ENCODE measurements around the gene TM9SF3.

The TM9SF3 gene

GRCh38 chr10:96610817-96611216 lies 24.0 kb upstream of the TM9SF3 start:
- H3K4me1 Mint-ChIP-seq: no peaks in the 10 kb centered on the region
- H3K9me3 Mint-ChIP-seq: no peaks in the 10 kb centered on the region
- H3K27me3 Mint-ChIP-seq: no peaks in the 10 kb centered on the region
- H3K36me3 Mint-ChIP-seq: peaks cover 58% of the 10 kb centered on the region
- ATAC-seq: no peak
- H3K27ac Mint-ChIP-seq: peak overlapping the region; percentile 65
- H3K4me3 Mint-ChIP-seq: no peak overlapping the region

GRCh38 chr10:96609510-96609909 lies 22.7 kb upstream of the TM9SF3 start:
- peak overlapping the region; percentile 65 for H3K27ac Mint-ChIP-seq
- H3K4me3 Mint-ChIP-seq: no peak overlapping the region
- no peaks in the 10 kb centered on the region for H3K27me3 Mint-ChIP-seq
- H3K9me3 Mint-ChIP-seq: no peaks in the 10 kb centered on the region
- no peaks in the 10 kb centered on the region for H3K4me1 Mint-ChIP-seq
- ATAC-seq: no peak
- H3K36me3 Mint-ChIP-seq: peaks cover 45% of the 10 kb centered on the region

GRCh38 chr10:96608805-96609204 lies 22.0 kb upstream of the TM9SF3 start:
- H3K27ac Mint-ChIP-seq: no peak overlapping the region
- ATAC-seq: no peak
- H3K4me3 Mint-ChIP-seq: no peak overlapping the region
- H3K4me1 Mint-ChIP-seq: no peaks in the 10 kb centered on the region
- H3K27me3 Mint-ChIP-seq: no peaks in the 10 kb centered on the region
- H3K9me3 Mint-ChIP-seq: no peaks in the 10 kb centered on the region
- peaks cover 40% of the 10 kb centered on the region for H3K36me3 Mint-ChIP-seq

GRCh38 chr10:96608262-96608661 lies 21.4 kb upstream of the TM9SF3 start:
- Mint-ChIP-seq H3K27me3 (no peaks in the 10 kb centered on the region), H3K4me1 (no peaks in the 10 kb centered on the region), H3K36me3 (peaks cover 45% of the 10 kb centered on the region), H3K9me3 (no peaks in the 10 kb centered on the region), H3K4me3 (no peak overlapping the region), H3K27ac (peak overlapping the region; percentile 44)
- ATAC-seq: no peak

GRCh38 chr10:96606946-96607345 lies 20.1 kb upstream of the TM9SF3 start:
- Mint-ChIP-seq H3K4me1 (no peaks in the 10 kb centered on the region), H3K4me3 (no peak overlapping the region), H3K36me3 (peaks cover 51% of the 10 kb centered on the region), H3K9me3 (no peaks in the 10 kb centered on the region), H3K27ac (peak overlapping the region; percentile 77), H3K27me3 (no peaks in the 10 kb centered on the region)
- no peak for ATAC-seq

- no peaks in the 10 kb centered on the region for H3K4me1 Mint-ChIP-seq
- no peaks in the 10 kb centered on the region for H3K27me3 Mint-ChIP-seq
- H3K36me3 Mint-ChIP-seq: peaks cover 52% of the 10 kb centered on the region
- H3K27ac Mint-ChIP-seq: peak overlapping the region; percentile 77
- no peak overlapping the region for H3K4me3 Mint-ChIP-seq
- no peaks in the 10 kb centered on the region for H3K9me3 Mint-ChIP-seq
- no peak for ATAC-seq
These were observed 19.4 kb upstream of the TM9SF3 start for GRCh38 chr10:96606216-96606615.

GRCh38 chr10:96600337-96600736 lies 13.5 kb upstream of the TM9SF3 start:
- no peaks in the 10 kb centered on the region for H3K4me1 Mint-ChIP-seq
- H3K27me3 Mint-ChIP-seq: no peaks in the 10 kb centered on the region
- no peaks in the 10 kb centered on the region for H3K9me3 Mint-ChIP-seq
- no peak overlapping the region for H3K27ac Mint-ChIP-seq
- H3K36me3 Mint-ChIP-seq: peaks cover 47% of the 10 kb centered on the region
- no peak overlapping the region for H3K4me3 Mint-ChIP-seq
- no peak for ATAC-seq

- no peaks in the 10 kb centered on the region for H3K4me1 Mint-ChIP-seq
- no peak overlapping the region for H3K27ac Mint-ChIP-seq
- peaks cover 57% of the 10 kb centered on the region for H3K36me3 Mint-ChIP-seq
- no peak for ATAC-seq
- no peaks in the 10 kb centered on the region for H3K27me3 Mint-ChIP-seq
- H3K9me3 Mint-ChIP-seq: no peaks in the 10 kb centered on the region
- no peak overlapping the region for H3K4me3 Mint-ChIP-seq
These were observed 12.0 kb upstream of the TM9SF3 start for GRCh38 chr10:96598846-96599245.

GRCh38 chr10:96596422-96597407 lies 9.9 kb upstream of the TM9SF3 start:
- peak overlapping the region; percentile 20 for H3K27ac Mint-ChIP-seq
- peaks cover 4% of the 10 kb centered on the region for H3K4me1 Mint-ChIP-seq
- H3K9me3 Mint-ChIP-seq: no peaks in the 10 kb centered on the region
- H3K36me3 Mint-ChIP-seq: peaks cover 40% of the 10 kb centered on the region
- H3K4me3 Mint-ChIP-seq: no peak overlapping the region
- no peak for ATAC-seq
- H3K27me3 Mint-ChIP-seq: no peaks in the 10 kb centered on the region

- H3K36me3 Mint-ChIP-seq: peaks cover 44% of the 10 kb centered on the region
- H3K27ac Mint-ChIP-seq: peak overlapping the region; percentile 20
- peaks cover 12% of the 10 kb centered on the region for H3K4me1 Mint-ChIP-seq
- ATAC-seq: no peak
- H3K27me3 Mint-ChIP-seq: no peaks in the 10 kb centered on the region
- H3K4me3 Mint-ChIP-seq: no peak overlapping the region
- no peaks in the 10 kb centered on the region for H3K9me3 Mint-ChIP-seq
These were observed 8.9 kb upstream of the TM9SF3 start for GRCh38 chr10:96595741-96596140.

- no peak overlapping the region for H3K27ac Mint-ChIP-seq
- no peaks in the 10 kb centered on the region for H3K9me3 Mint-ChIP-seq
- peaks cover 33% of the 10 kb centered on the region for H3K36me3 Mint-ChIP-seq
- H3K27me3 Mint-ChIP-seq: no peaks in the 10 kb centered on the region
- ATAC-seq: no peak
- peaks cover 18% of the 10 kb centered on the region for H3K4me1 Mint-ChIP-seq
- H3K4me3 Mint-ChIP-seq: no peak overlapping the region
These were observed 5.1 kb upstream of the TM9SF3 start for GRCh38 chr10:96591946-96592345.

GRCh38 chr10:96588616-96589419 lies 2.0 kb upstream of the TM9SF3 start:
- no peaks in the 10 kb centered on the region for H3K27me3 Mint-ChIP-seq
- H3K36me3 Mint-ChIP-seq: peaks cover 7% of the 10 kb centered on the region
- peak; percentile 13 for ATAC-seq
- H3K27ac Mint-ChIP-seq: no peak overlapping the region
- peaks cover 33% of the 10 kb centered on the region for H3K4me1 Mint-ChIP-seq
- no peaks in the 10 kb centered on the region for H3K9me3 Mint-ChIP-seq
- no peak overlapping the region for H3K4me3 Mint-ChIP-seq

- Mint-ChIP-seq H3K9me3 (no peaks in the 10 kb centered on the region), H3K36me3 (peaks cover 7% of the 10 kb centered on the region), H3K4me3 (no peak overlapping the region), H3K27me3 (no peaks in the 10 kb centered on the region), H3K27ac (no peak overlapping the region), H3K4me1 (peaks cover 40% of the 10 kb centered on the region)
- ATAC-seq: no peak
These were observed 1.3 kb upstream of the TM9SF3 start for GRCh38 chr10:96588060-96588554.

GRCh38 chr10:96587264-96588059 lies 650 bp upstream of the TM9SF3 start:
- Mint-ChIP-seq H3K4me1 (peaks cover 46% of the 10 kb centered on the region), H3K36me3 (peaks cover 7% of the 10 kb centered on the region), H3K27me3 (no peaks in the 10 kb centered on the region), H3K27ac (no peak overlapping the region), H3K4me3 (no peak overlapping the region), H3K9me3 (no peaks in the 10 kb centered on the region)
- no peak for ATAC-seq
